ACC112 (cell line): Measurements from ENCODE around the gene GJB3.

Source experiments
- H2AFZ ChIP-seq: fragments of 200-600 bp; sonication (generic); one replicate; pipeline ENCODE4 v1.6.0; 2017; ENCODE audit warnings: antibody characterized with exemption, low read length; ENCODE audit not compliant: unreplicated experiment
- H3K27ac ChIP-seq: fragments of 200-600 bp; sonication (generic); 2 replicates; pipeline ENCODE4 v1.5.1; 2014; ENCODE audit warnings: low read depth, mild to moderate bottlenecking, antibody characterized with exemption, low read length, moderate library complexity
- H3K27me3 ChIP-seq: fragments of 200-600 bp; sonication (generic); 2 replicates; pipeline ENCODE4 v1.6.1; 2014; ENCODE audit warnings: mild to moderate bottlenecking, antibody characterized with exemption, low read length, moderate library complexity, mixed read lengths; ENCODE audit not compliant: insufficient read depth
- H3K36me3 ChIP-seq: fragments of 200-600 bp; sonication (generic); 2 replicates; pipeline ENCODE4 v1.6.1; 2016; ENCODE audit warnings: mild to moderate bottlenecking, antibody characterized with exemption, low read length, moderate library complexity, mixed read lengths; ENCODE audit not compliant: insufficient read depth
- H3K4me1 ChIP-seq: fragments of 200-600 bp; sonication (generic); one replicate; pipeline ENCODE4 v1.6.1; 2016; ENCODE audit warnings: low read length, mixed read lengths; ENCODE audit not compliant: insufficient read depth, unreplicated experiment, control insufficient read depth
- H3K4me3 ChIP-seq: fragments of 200-600 bp; sonication (generic); 2 replicates; pipeline ENCODE4 v1.5.1; 2014; ENCODE audit warnings: mild to moderate bottlenecking, low read depth, low read length
- H3K79me2 ChIP-seq: fragments of 200-600 bp; sonication (generic); one replicate; pipeline ENCODE4 v1.6.0; 2016; ENCODE audit warnings: low read length; ENCODE audit not compliant: control insufficient read depth, unreplicated experiment, insufficient read depth

The GJB3 gene

DNA sequence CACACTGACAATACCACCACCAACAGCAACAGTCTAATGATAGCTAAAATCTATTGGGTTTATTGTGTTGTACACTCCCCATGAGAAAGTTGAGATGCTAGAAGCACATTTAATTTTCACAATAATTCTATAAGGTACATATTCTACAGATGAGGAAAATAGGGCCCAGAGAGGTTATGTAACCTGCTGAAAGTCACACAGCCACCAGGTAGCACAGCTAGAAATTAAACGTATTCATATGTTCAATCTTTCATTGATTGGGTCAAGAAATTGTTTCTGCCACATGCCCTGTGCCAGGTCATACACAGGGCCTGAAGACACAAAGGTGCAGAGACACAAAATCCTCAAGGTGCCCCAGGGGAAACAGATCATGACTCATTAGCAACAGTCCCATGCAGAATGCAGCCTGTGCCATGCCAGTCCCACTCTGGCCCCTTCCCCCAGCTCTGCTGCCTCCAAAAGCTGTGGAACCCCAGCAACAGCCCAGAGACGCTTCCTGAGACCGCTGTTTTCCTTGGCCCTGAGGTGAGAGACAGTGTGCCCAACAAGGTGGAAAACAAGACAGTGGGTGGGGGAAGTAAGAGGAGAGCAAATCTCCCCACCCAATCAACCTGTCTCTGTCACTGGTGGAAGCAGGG is 43.9 kb downstream of the GJB3 start:
- Histone ChIP-seq H2AFZ (no peak overlapping the region), H3K27me3 (no peaks in the 10 kb centered on the region), H3K4me3 (no peak overlapping the region), H3K79me2 (no peaks in the 10 kb centered on the region), H3K36me3 (no peaks in the 10 kb centered on the region), H3K4me1 (no peaks in the 10 kb centered on the region), H3K27ac (no peak overlapping the region)

DNA sequence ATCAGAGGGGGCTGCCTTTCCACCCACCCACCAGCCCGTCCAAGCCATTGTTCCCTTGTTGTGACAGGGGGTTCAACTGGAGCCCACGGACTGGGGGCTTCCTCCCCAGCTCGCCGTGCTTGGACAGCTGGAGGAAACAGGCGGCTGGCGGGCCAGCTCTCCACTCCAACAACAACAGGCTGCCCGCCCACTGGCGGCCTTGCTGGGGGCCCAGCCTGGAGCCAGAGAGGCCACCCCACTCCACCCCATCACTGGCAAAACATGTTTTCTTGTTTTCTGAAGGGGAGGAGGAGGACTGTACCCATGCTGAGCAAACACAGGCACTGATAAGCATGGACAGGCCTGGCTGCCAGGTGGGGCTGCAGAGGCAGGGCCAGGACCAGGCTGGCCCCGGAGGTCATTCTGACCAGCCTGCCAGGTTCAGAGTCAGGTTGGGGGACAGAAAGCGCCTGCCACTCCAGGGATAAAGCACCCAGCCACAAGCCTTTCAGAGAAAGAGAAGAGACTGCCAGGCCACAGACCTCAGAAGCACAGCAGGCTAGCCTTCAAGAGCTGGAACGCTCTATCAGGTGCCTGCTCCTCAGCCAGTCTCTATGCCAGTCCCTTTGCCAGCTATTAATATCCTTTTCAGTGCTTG is 44.6 kb downstream of the GJB3 start:
- no peaks in the 10 kb centered on the region for H3K27me3 ChIP-seq
- H2AFZ ChIP-seq: no peak overlapping the region
- H3K36me3 ChIP-seq: no peaks in the 10 kb centered on the region
- no peak overlapping the region for H3K4me3 ChIP-seq
- no peaks in the 10 kb centered on the region for H3K79me2 ChIP-seq
- H3K27ac ChIP-seq: no peak overlapping the region
- H3K4me1 ChIP-seq: no peaks in the 10 kb centered on the region

DNA sequence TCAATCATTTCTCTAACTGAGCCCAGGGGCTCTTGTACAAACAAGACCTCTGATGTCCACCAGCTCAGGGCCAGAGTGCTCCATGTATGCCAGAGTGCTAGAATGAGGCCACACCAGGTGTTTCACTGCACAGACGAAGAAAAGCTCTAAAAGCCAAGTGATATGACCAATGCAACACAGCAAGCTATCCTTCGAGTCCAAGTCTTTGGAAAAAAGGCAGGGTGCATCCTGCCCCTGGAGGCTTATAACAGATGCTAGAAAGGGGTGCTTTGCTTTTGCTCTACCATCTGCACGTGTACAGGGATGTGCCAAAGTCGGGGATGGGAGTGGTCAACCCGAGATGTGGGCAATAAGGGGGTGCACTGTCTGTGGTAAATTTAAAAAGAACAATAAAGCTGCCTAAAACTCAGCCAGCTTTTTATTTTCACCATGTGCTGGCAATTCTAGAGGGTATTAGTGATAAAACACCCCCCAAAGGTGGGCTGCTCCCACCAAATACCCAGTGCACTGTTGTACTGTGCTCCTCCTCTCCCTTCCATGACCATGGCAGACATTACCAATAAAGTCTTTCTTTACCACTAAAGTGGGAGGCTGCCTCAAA is 46.4 kb downstream of the GJB3 start:
- Histone ChIP-seq H3K4me3 (no peak overlapping the region), H3K4me1 (no peaks in the 10 kb centered on the region), H3K27ac (no peak overlapping the region), H3K79me2 (no peaks in the 10 kb centered on the region), H2AFZ (no peak overlapping the region), H3K36me3 (no peaks in the 10 kb centered on the region), H3K27me3 (no peaks in the 10 kb centered on the region)

DNA sequence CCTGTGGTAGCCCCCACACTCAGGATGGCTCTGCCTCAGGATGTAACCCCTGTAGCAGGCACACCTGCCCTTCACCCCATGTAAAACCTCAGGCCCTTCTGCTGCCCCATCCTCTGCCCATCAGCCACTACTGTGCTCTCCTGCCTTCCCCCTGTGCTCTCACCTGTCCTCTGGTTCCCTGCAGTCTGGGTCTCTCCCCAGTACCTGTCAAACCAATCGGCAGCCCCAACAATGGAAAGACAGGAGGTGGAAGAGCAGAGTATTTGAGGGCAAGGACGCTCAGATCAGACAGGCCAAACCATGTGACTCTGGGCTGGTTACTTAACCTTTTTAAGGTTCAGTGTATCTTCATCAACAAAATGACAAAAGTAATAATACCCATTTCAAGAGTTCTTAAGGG is 47.6 kb downstream of the GJB3 start:
- H3K36me3 ChIP-seq: no peaks in the 10 kb centered on the region
- H3K27me3 ChIP-seq: no peaks in the 10 kb centered on the region
- no peak overlapping the region for H2AFZ ChIP-seq
- no peak overlapping the region for H3K27ac ChIP-seq
- no peaks in the 10 kb centered on the region for H3K4me1 ChIP-seq
- H3K79me2 ChIP-seq: no peaks in the 10 kb centered on the region
- H3K4me3 ChIP-seq: no peak overlapping the region

DNA sequence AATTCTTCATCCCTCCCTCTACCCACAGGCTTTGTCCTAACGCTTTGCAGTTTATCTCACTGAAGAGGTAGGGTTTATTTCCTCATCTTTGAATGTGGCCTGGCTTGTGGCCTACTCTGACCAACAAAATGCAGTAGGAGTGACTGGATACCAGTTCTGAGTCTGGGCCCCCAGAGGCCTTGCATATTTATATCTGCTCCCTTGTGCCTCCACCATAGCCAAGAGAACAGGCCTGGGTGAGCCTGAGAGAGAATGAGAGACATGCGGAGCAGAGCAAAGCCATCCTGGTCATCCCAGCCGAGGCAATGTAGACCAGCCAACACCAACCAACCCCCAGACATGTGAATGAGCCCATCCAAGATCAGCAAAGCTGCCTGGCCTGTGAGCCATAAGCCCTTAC is 48.2 kb downstream of the GJB3 start:
- H3K79me2 ChIP-seq: no peaks in the 10 kb centered on the region
- H2AFZ ChIP-seq: no peak overlapping the region
- H3K36me3 ChIP-seq: no peaks in the 10 kb centered on the region
- H3K27me3 ChIP-seq: no peaks in the 10 kb centered on the region
- H3K4me3 ChIP-seq: no peak overlapping the region
- H3K27ac ChIP-seq: no peak overlapping the region
- H3K4me1 ChIP-seq: no peaks in the 10 kb centered on the region

DNA sequence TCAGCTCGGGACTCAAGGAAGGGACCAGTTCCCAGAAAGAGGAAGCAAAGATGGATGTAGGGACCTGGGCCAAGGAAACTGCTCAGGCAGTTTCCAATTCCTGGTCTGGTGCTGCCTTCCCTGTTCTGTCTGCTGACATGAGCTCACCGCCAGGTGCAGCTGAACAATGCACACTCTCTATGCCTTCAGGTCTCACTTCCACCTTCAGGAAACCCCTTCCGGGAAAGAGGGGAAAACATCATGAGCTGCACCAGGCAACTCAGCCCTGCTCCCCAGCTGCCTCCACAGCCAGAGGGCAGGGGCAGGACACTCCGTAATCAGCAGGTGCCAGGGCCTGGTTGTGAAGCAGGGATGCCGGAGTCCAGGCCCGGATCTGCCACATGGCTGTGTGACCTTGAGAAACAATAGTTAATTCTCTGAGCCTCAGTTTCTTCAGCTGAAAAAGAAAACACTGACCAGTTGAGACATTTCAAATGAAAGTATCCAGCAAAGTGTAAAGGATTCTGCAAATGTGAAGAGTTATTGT is 50.8 kb downstream of the GJB3 start:
- Histone ChIP-seq H2AFZ (no peak overlapping the region), H3K27me3 (no peaks in the 10 kb centered on the region), H3K4me3 (no peak overlapping the region), H3K27ac (no peak overlapping the region), H3K36me3 (no peaks in the 10 kb centered on the region), H3K79me2 (no peaks in the 10 kb centered on the region), H3K4me1 (peaks cover 6% of the 10 kb centered on the region)

DNA sequence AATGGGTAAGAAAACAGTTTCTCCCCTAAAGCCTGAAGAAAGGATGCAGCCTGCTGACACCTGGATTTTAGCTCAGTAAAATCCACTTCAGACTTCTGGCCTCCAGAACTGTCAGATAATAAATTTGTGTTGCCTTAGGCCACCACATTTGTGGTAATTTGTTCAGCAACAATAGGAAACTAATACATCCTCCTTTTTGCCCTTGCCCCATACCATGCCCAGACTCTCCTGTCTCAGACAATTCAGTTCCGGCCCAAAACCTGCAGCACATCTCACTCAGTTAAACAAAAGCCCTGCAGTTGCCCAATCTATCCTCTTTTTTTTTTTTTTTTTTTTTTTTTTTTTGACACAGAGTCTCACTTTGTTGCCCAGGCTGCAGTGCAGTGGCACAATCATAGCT is 52.7 kb downstream of the GJB3 start:
- Histone ChIP-seq H2AFZ (no peak overlapping the region), H3K4me1 (peaks cover 6% of the 10 kb centered on the region), H3K4me3 (no peak overlapping the region), H3K36me3 (no peaks in the 10 kb centered on the region), H3K27ac (no peak overlapping the region), H3K79me2 (no peaks in the 10 kb centered on the region), H3K27me3 (no peaks in the 10 kb centered on the region)
